Muscle layer of colon (tissue), 2 donors: ENCODE measurements around the gene NFATC1.

Experiments used
- H3K27ac ChIP-seq: one replicate; pipeline ENCODE4 v1.7.0; 2013; ENCODE audit warnings: low read depth, mild to moderate bottlenecking, low read length, moderate library complexity
- H3K27me3 ChIP-seq, 2 donors: one replicate each; pipeline ENCODE4 v1.7.0; 2013; ENCODE audit warnings: low read length in 2 of 2, mild to moderate bottlenecking in 2 of 2; ENCODE audit not compliant: insufficient read depth in 2 of 2, control insufficient read depth in 1 of 2
- H3K36me3 ChIP-seq: one replicate; pipeline ENCODE4 v1.7.0; 2013; ENCODE audit warnings: mild to moderate bottlenecking, low read length; ENCODE audit not compliant: insufficient read depth
- H3K4me1 ChIP-seq: one replicate; pipeline ENCODE4 v1.7.0; 2013; ENCODE audit warnings: mild to moderate bottlenecking, low read length; ENCODE audit not compliant: insufficient read depth
- H3K4me3 ChIP-seq, 2 donors: one replicate each; pipeline ENCODE4 v1.7.0; 2013; ENCODE audit warnings: low read length in 2 of 2, low read depth in 1 of 2, mild to moderate bottlenecking in 1 of 2, moderate library complexity in 1 of 2
- H3K9ac ChIP-seq: one replicate; pipeline ENCODE4 v1.7.0; 2013; ENCODE audit warnings: low read length
- H3K9me3 ChIP-seq: one replicate; pipeline ENCODE4 v1.7.0; 2013; ENCODE audit warnings: mild to moderate bottlenecking, low read length
- donor health status: abdominal sarcoma.
- donor health status: Adenocarcinoma of cecum.

Gene NFATC1

DNA sequence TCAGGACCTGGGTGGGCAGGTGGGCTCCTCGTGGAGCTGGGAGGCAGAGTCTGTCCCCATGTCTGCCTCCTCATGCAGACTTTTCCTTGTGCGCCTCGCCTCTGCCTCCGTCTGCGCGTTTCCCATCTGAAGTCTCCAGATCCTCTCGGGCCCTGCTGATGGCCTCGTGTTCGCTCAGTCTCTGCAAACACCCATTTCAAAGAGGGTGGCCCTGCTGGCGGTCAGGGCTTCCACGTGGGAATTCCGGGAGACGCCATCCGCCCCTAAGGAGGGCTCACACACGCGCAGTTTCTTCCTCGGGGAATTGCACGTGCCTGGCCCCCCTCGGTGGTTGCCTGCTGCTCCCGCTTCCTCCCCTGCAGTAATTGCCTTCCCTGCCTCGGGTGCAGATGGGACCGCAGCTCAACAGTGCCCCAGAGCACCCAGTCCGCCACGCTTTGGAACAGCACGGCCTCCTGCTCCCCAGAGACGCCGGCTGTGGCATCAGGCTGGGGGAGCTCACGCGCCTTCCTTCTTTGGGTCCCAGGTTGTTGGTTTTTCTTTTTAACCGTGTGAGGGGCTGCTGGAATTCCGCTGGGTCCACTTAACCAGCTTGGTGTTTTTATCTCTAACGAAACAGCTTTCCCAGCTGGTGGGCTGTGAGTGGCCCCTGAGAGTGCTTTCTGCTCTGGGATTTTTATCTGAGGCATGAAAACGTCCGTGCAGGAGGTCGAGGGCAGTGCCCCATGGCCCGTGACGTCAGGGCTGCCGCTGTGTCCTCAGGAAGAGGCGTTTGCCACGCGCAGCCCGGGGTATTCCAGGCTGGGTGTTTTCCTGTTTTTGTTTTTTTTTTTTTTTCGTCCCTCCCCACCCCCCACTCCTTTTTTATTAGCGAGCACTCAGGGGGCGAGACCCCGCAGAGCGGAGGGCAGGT, 16.1 kb downstream of the NFATC1 start:
- Histone ChIP-seq H3K4me3 (no peak overlapping the region), H3K9ac (no peak overlapping the region), H3K4me1 (no peaks in the 10 kb centered on the region), H3K27ac (no peak overlapping the region), H3K36me3 (peaks cover 24% of the 10 kb centered on the region), H3K9me3 (no peaks in the 10 kb centered on the region), H3K27me3 (no peaks in the 10 kb centered on the region)

DNA sequence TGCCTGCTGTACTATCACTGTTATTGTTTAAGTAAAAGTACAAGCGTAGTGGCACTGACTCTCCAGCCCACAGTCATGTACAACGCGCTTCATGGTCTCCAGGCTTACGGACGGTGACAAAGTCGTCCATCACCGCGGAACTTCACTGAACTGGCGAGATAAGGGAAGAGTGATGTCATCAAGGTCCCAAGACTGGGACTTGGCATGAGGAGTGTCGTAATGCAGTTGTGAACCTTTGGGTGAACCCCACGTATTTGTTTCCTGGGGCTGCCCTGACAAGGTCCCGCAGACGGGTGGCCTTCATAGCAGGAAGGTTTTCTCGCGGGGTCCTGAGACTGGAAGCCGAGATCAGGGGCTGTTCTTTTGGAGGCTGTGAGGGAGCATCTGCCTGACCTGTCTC, 17.3 kb downstream of the NFATC1 start:
- no peaks in the 10 kb centered on the region for H3K27me3 ChIP-seq
- no peak overlapping the region for H3K9ac ChIP-seq
- no peak overlapping the region for H3K27ac ChIP-seq
- H3K9me3 ChIP-seq, result no peaks in the 10 kb centered on the region
- peaks cover under 1% of the 10 kb centered on the region for H3K4me1 ChIP-seq
- H3K36me3 ChIP-seq, result peaks cover 24% of the 10 kb centered on the region
- no peak overlapping the region for H3K4me3 ChIP-seq

GRCh38 chr18:79413426-79413825, 17.7 kb downstream of the NFATC1 start:
- Histone ChIP-seq H3K27me3 (no peaks in the 10 kb centered on the region), H3K4me1 (peaks cover 4% of the 10 kb centered on the region), H3K9me3 (no peaks in the 10 kb centered on the region), H3K9ac (no peak overlapping the region), H3K27ac (no peak overlapping the region), H3K36me3 (peaks cover 24% of the 10 kb centered on the region), H3K4me3 (no peak overlapping the region)

DNA sequence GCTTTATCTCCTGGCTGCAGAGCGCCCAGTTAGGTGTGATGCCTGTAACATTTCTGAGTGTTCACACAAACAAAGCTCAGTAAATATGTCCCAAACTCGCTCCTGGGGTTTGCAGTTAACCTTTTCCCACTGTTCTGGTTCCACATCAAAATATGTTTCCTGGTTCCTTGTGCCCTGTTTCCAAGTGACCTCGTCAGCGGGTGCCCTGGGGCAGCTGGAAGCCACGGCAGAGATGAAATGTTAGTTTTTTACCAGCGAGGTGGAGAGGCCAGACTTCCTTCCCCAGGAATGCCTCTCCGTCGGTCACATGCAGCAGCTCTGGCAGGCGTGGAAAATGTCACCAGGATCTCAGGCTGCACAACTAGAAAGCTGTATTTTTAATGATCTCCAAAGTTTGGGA, 18.2 kb downstream of the NFATC1 start:
- H3K27ac ChIP-seq, result no peak overlapping the region
- H3K9ac ChIP-seq, result no peak overlapping the region
- no peaks in the 10 kb centered on the region for H3K27me3 ChIP-seq
- H3K36me3 ChIP-seq, result peaks cover 24% of the 10 kb centered on the region
- H3K4me1 ChIP-seq, result peaks cover 9% of the 10 kb centered on the region
- H3K9me3 ChIP-seq, result no peaks in the 10 kb centered on the region
- H3K4me3 ChIP-seq, result no peak overlapping the region

- peaks cover 10% of the 10 kb centered on the region for H3K4me1 ChIP-seq
- no peak overlapping the region for H3K27ac ChIP-seq
- H3K4me3 ChIP-seq, result no peak overlapping the region
- H3K9me3 ChIP-seq, result no peaks in the 10 kb centered on the region
- no peaks in the 10 kb centered on the region for H3K27me3 ChIP-seq
- peaks cover 19% of the 10 kb centered on the region for H3K36me3 ChIP-seq
- no peak overlapping the region for H3K9ac ChIP-seq
Measured at GRCh38 chr18:79416022-79416676, 20.4 kb downstream of the NFATC1 start.

DNA sequence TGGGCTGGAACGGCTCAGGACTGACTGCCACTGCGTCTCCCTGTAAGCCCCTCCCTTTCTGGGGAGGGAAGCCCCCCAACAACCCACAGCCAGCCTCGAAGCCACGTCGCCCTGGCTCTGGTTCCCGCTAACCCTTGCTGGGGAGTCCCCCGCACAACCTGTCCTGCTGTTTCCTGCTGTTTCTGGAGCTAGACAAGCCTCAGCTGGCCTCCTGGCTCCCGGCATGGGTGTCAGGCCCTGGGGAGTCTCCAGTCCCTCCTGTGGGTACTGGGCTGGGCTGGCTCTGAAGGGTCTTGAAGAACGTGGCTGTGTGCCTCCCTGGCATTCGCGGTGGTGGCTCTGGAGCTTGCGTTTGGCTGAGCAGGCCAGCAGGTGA, 20.9 kb downstream of the NFATC1 start:
- no peak overlapping the region for H3K4me3 ChIP-seq
- no peaks in the 10 kb centered on the region for H3K27me3 ChIP-seq
- H3K9ac ChIP-seq, result no peak overlapping the region
- no peaks in the 10 kb centered on the region for H3K9me3 ChIP-seq
- no peak overlapping the region for H3K27ac ChIP-seq
- H3K4me1 ChIP-seq, result peaks cover 12% of the 10 kb centered on the region
- peaks cover 20% of the 10 kb centered on the region for H3K36me3 ChIP-seq

DNA sequence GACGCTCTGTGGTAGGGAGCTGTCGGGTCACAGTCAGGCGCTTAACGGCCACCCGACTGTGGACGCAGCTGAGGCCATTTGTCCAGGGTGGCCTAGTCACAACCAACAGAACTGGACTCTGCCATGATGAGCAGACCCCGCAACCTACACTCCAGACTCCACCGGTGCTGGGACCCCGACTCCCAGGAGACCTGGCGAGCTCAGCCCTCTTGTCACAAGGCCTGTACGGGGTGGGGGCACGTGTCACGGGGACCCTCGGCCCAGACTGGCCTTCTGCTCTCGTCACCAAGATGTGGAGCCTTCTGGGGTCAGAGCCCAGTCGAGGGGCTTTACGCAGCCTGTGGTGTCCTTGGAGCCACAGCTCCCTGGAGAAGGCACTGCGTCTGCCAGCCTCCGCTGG, 22.5 kb downstream of the NFATC1 start:
- H3K27ac ChIP-seq, result no peak overlapping the region
- H3K36me3 ChIP-seq, result peaks cover 20% of the 10 kb centered on the region
- H3K4me1 ChIP-seq, result peaks cover 27% of the 10 kb centered on the region
- H3K27me3 ChIP-seq, result no peaks in the 10 kb centered on the region
- H3K4me3 ChIP-seq, result no peak overlapping the region
- H3K9me3 ChIP-seq, result no peaks in the 10 kb centered on the region
- no peak overlapping the region for H3K9ac ChIP-seq

GRCh38 chr18:79418642-79419041, 22.9 kb downstream of the NFATC1 start:
- no peaks in the 10 kb centered on the region for H3K9me3 ChIP-seq
- no peak overlapping the region for H3K9ac ChIP-seq
- peaks cover 31% of the 10 kb centered on the region for H3K4me1 ChIP-seq
- H3K27me3 ChIP-seq, result no peaks in the 10 kb centered on the region
- H3K4me3 ChIP-seq, result no peak overlapping the region
- peaks cover 16% of the 10 kb centered on the region for H3K36me3 ChIP-seq
- H3K27ac ChIP-seq, result no peak overlapping the region

DNA sequence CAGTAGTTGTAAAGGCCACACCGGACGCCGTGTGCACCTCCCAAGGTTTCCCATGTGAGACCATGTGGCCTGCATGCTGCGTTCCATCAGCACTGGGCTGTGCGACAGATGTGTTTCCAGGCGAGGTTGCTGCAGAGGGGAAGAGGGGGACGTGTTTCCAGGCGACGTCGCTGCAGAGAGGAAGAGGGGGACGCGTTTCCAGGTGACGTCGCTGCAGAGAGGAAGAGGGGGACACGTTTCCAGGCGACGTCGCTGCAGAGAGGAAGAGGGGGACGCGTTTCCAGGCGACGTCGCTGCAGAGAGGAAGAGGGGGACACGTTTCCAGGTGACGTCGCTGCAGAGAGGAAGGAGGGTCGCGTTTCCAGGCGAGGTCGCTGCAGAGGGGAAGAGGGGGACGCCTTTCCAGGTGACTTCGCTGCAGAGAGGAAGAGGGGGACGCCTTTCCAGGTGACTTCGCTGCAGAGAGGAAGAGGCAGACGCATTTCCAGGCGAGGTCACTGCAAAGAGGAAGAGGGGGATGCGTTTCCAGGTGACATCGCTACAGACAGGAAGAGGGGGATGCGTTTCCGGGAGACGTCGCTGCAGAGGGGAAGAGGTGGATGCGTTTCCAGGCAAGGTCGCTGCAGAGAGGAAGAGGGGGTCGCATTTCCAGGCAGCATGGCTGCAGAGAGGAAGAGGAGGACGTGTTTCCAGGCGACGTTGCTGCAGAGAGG, 24.5 kb downstream of the NFATC1 start:
- H3K9me3 ChIP-seq, result no peaks in the 10 kb centered on the region
- H3K9ac ChIP-seq, result no peak overlapping the region
- peaks cover 37% of the 10 kb centered on the region for H3K4me1 ChIP-seq
- H3K36me3 ChIP-seq, result peaks cover 6% of the 10 kb centered on the region
- H3K27ac ChIP-seq, result no peak overlapping the region
- H3K27me3 ChIP-seq, result no peaks in the 10 kb centered on the region
- no peak overlapping the region for H3K4me3 ChIP-seq

DNA sequence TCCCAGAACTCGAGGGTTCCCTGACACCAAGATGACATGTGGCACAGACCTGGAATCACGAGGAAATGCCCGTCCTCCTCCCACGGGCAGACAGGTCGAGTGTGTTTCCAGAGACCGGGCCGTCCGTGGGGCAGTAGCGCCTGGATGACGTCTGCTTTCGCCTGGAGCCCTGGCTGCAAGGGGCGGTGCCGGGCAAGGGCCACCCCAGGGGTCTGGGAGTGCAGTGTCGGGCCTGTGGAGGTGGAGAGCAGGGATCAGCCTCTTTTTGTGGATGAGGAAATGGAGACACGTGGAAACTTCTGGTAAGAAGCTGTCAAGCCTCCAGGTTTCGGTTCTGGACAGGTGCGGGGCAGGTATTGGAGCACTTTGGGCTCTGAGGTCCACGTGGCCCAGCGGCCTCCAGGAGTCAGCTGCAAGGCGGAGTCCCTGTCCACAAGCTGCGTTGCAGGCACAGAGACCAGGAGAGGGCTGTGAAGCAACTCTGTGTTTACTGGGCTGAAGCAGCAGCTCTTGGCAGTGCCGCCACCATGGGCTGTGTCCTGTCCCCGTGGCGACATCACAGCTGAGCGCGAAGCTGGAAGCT, 25.6 kb downstream of the NFATC1 start:
- no peaks in the 10 kb centered on the region for H3K9me3 ChIP-seq
- no peak overlapping the region for H3K27ac ChIP-seq

More for the DNA sequence above, 25.6 kb downstream of the NFATC1 start:
- Histone ChIP-seq H3K4me3 (no peak overlapping the region), H3K9ac (no peak overlapping the region), H3K27me3 (no peaks in the 10 kb centered on the region), H3K4me1 (peaks cover 39% of the 10 kb centered on the region), H3K36me3 (peaks cover 6% of the 10 kb centered on the region)
